Spleen (tissue), 11 donors: ENCODE measurements around the gene MBD5. TPM values are rescaled to one million over a fixed set of nuclear protein-coding genes. Genes with fewer than 3 reads are reported as not detected.

ENCODE experiments used
- DNase-seq: peaks from one replicate; pipeline ENCODE4 v3.0.0-alpha.2; 2020
- H3K27ac ChIP-seq, 8 donors: fragments of 200-600 bp; sonication (generic) in 7 of 8; 1 replicate in 4 of 8; 2 replicates in 4 of 8; pipeline versions ENCODE4 v1.5.0 to v1.8.0; 2016 to 2021; ENCODE audit warnings: inconsistent platforms in 4 of 8, mild to moderate bottlenecking in 4 of 8, moderate library complexity in 1 of 8
- H3K27me3 ChIP-seq, 7 donors: fragments of 200-600 bp; sonication (generic) in 6 of 7; replicated peaks in 1 of 7; 1 replicate in 4 of 7; 2 replicates in 3 of 7; pipeline versions ENCODE4 v1.5.0 to v1.8.0; 2016 to 2021; ENCODE audit warnings: inconsistent platforms in 3 of 7, mild to moderate bottlenecking in 1 of 7
- H3K36me3 ChIP-seq, 6 donors: fragments of 200-600 bp; sonication (generic) in 5 of 6; 1 replicate in 4 of 6; 2 replicates in 2 of 6; pipeline versions ENCODE4 v1.5.0 to v1.8.0; 2016 to 2021; ENCODE audit warnings: inconsistent platforms in 2 of 6
- H3K4me1 ChIP-seq, 6 donors: fragments of 200-600 bp; sonication (generic) in 5 of 6; 1 replicate in 3 of 6; 2 replicates in 3 of 6; pipeline versions ENCODE4 v1.5.0 to v1.8.0; 2016 to 2021; ENCODE audit warnings: inconsistent platforms in 3 of 6
- H3K4me3 ChIP-seq, 8 donors: fragments of 200-600 bp; sonication (generic) in 7 of 8; 1 replicate in 4 of 8; 2 replicates in 4 of 8; pipeline versions ENCODE4 v1.5.0 to v1.8.0; 2016 to 2021; ENCODE audit warnings: inconsistent platforms in 4 of 8, mild to moderate bottlenecking in 4 of 8, moderate library complexity in 2 of 8
- H3K9me3 ChIP-seq, 8 donors: fragments of 200-600 bp; sonication (generic) in 7 of 8; 1 replicate in 4 of 8; 2 replicates in 4 of 8; pipeline versions ENCODE4 v1.5.0 to v1.8.0; 2016 to 2021; ENCODE audit warnings: inconsistent platforms in 4 of 8
- CTCF ChIP-seq, 11 experiments: fragments of 200-600 bp in 7 of 11; fragments of 450-650 bp in 4 of 11; sonication (generic) in 4 of 11; IDR thresholded peaks in 8 of 11; conservative IDR thresholded peaks in 3 of 11; 1 replicate in 7 of 11; 2 replicates in 4 of 11; pipeline versions ENCODE4 v1.4.0 to v1.8.0; 2016 to 2021; ENCODE audit warnings: antibody characterized with exemption in 11 of 11, inconsistent platforms in 4 of 11, mild to moderate bottlenecking in 1 of 11
- POLR2A ChIP-seq, 3 donors: fragments of 450-650 bp; IDR thresholded peaks; one replicate each; pipeline ENCODE4 v1.5.1; 2017; ENCODE audit warnings: antibody characterized with exemption in 3 of 3, mild to moderate bottlenecking in 1 of 3
- POLR2AphosphoS5 ChIP-seq, 3 donors: sonication (generic); formaldehyde crosslinking; IDR thresholded peaks; one replicate each; pipeline ENCODE4 v1.5.1; 2017; ENCODE audit warnings: antibody characterized with exemption in 3 of 3
- WGBS, 5 donors: extraction: QIAGEN DNeasy Blood & Tissue Kit in 3 of 5; methylation state at CpG; one replicate each; pipeline versions ENCODE4 v1.1.5 to v1.1.7; 2013 to 2018; 5-methylcytosine and 5-hydroxymethylcytosine counted together
- intact Hi-C: fragments of 100-400 bp; cut with DNase I; formaldehyde crosslinking; loops from one replicate; pipeline ENCODE4 v1.15.0; 2023; ENCODE audit warnings: low total_unique reads
- polyA plus RNA-seq, 3 donors: library from polyadenylated mRNA; stranded (reverse); fragments of 200-250 nt; gene quantifications; one replicate each; pipeline ENCODE4 v1.2.1, GENCODE V29; 2013
- total RNA-seq, 7 donors: library from RNA; depleted of rRNA in 3 of 7; stranded (reverse); fragments of >200 nt in 3 of 7; fragmentation: NEBNext Ultra II Directional in 4 of 7; extraction: Animal tissue kit (Norgen Biotek cat#: 25700) in 4 of 7; gene quantifications; one replicate each; pipeline versions ENCODE4 v1.1.0 to v1.2.1, GENCODE V29; 2016 to 2021
- donor health status: healthy with polysubstance abuse.
- donor health status: DM: no; HTN: no; CAD: no; lungs with moderate emphysema.
- donor health status: DM: no; HTN: no; CAD: no.
- donor health status: Bipolar disorder and iron deficiency.
- donor health status: healthy.
- donor health status: DM: no; HTN: no; CAD: no.
- donor health status: DM: yes; HTN: yes; CAD: no.

The MBD5 gene
- total and polyA plus RNA-seq, 10 donors = 5.7 to 84.5 (median 60.0) TPM

- intact Hi-C loops = no loop called here
- Histone ChIP-seq H3K27ac (no peak overlapping the region), H3K4me1 (no peaks in the 10 kb centered on the region), H3K27me3 (no peaks in the 10 kb centered on the region), H3K4me3 (no peak overlapping the region), H3K9me3 (no peaks in the 10 kb centered on the region), H3K36me3 (no peaks in the 10 kb centered on the region)
- DNase-seq = no peak
- WGBS, 5 donors = 68 to 94% (median 84%) methylated on average over 3 of the region's 3 CpGs
- no peak for TF ChIP-seq CTCF (IDR thresholded peaks at IDR 0.05 in 8 of 11, conservative IDR thresholded peaks at IDR 0.05 in 3 of 11)
- no peak for TF ChIP-seq POLR2A (IDR thresholded peaks at IDR 0.05)
- TF ChIP-seq POLR2AphosphoS5 (IDR thresholded peaks at IDR 0.05) = no peak
Measured at GRCh38 chr2:148375214-148375613, 354.3 kb downstream of the MBD5 start.

GRCh38 chr2:148391324-148391723, 370.4 kb downstream of the MBD5 start:
- DNase-seq = no peak
- intact Hi-C loops = no loop called here
- TF ChIP-seq CTCF (IDR thresholded peaks at IDR 0.05 in 8 of 11, conservative IDR thresholded peaks at IDR 0.05 in 3 of 11) (no peak), POLR2A (IDR thresholded peaks at IDR 0.05) (no peak)
- 88 to 97% (median 95%) methylated on average over 1 of the region's 1 CpG for WGBS, 5 donors
- Histone ChIP-seq H3K9me3 (no peaks in the 10 kb centered on the region), H3K4me1 (no peaks in the 10 kb centered on the region), H3K27me3 (no peaks in the 10 kb centered on the region), H3K27ac (no peak overlapping the region), H3K36me3 (peaks cover 0 to 4% (median 0%) of the 10 kb centered on the region in 6 donors), H3K4me3 (no peak overlapping the region)

- WGBS, 5 donors = 81 to 97% (median 92%) methylated on average over 1 of the region's 1 CpG
- Histone ChIP-seq H3K9me3 (peaks cover 0 to 12% (median 2%) of the 10 kb centered on the region in 8 donors), H3K36me3 (peaks cover 0 to 5% (median 0%) of the 10 kb centered on the region in 6 donors), H3K27ac (no peak overlapping the region), H3K4me3 (no peak overlapping the region), H3K27me3 (no peaks in the 10 kb centered on the region), H3K4me1 (no peaks in the 10 kb centered on the region)
- intact Hi-C loops = no loop called here
- no peak for DNase-seq
- TF ChIP-seq POLR2AphosphoS5 (IDR thresholded peaks at IDR 0.05) (no peak), POLR2A (IDR thresholded peaks at IDR 0.05) (no peak), CTCF (IDR thresholded peaks at IDR 0.05 in 8 of 11, conservative IDR thresholded peaks at IDR 0.05 in 3 of 11) (no peak)
Measured at GRCh38 chr2:148402786-148403185, 381.9 kb downstream of the MBD5 start.

GRCh38 chr2:148410899-148411298, 390.0 kb downstream of the MBD5 start:
- 88 to 100% (median 93%) methylated on average over 1 of the region's 1 CpG for WGBS, 5 donors
- no peak for DNase-seq
- Histone ChIP-seq H3K36me3 (no peaks in the 10 kb centered on the region), H3K4me1 (no peaks in the 10 kb centered on the region), H3K27me3 (no peaks in the 10 kb centered on the region), H3K27ac (no peak overlapping the region), H3K9me3 (peaks cover 0 to 41% (median 37%) of the 10 kb centered on the region in 8 donors), H3K4me3 (no peak overlapping the region)
- TF ChIP-seq POLR2AphosphoS5 (IDR thresholded peaks at IDR 0.05) = no peak
- TF ChIP-seq CTCF (IDR thresholded peaks at IDR 0.05 in 8 of 11, conservative IDR thresholded peaks at IDR 0.05 in 3 of 11) = no peak
- no peak for TF ChIP-seq POLR2A (IDR thresholded peaks at IDR 0.05)
- intact Hi-C loops = no loop called here
